AG04450 (cell line): ENCODE measurements around the gene RARB. TPM values are rescaled to one million over a fixed set of nuclear protein-coding genes. Genes with fewer than 3 reads are reported as not detected.

Experiments
- CTCF ChIA-PET: fragments of 300-600, 350-600 bp; formaldehyde crosslinking; extraction: SDS; loops from one replicate; lab custom pipeline; 2022; ENCODE audit warnings: antibody characterized with exemption, inconsistent platforms; lab: Charles Lee
- POLR2A ChIA-PET: fragments of 350-600 bp; formaldehyde crosslinking; extraction: SDS; loops from one replicate; lab custom pipeline; 2021; ENCODE audit warnings: antibody characterized with exemption, inconsistent platforms; lab: Yijun Ruan, JAX
- DNase-seq: peaks from one replicate; pipeline ENCODE4 v3.0.0-alpha.2; 2011; ENCODE audit warnings: low read depth, low spot score
- H3K27ac ChIP-seq: one replicate; pipeline ENCODE4 v1.5.1; 2012; ENCODE audit warnings: low read depth, low read length, control low read depth
- H3K27me3 ChIP-seq: one replicate; pipeline ENCODE4 v1.6.0; 2012; ENCODE audit warnings: low read length; ENCODE audit not compliant: control insufficient read depth, insufficient read depth
- H3K4me3 ChIP-seq: 2 replicates; pipeline ENCODE4 v1.5.1; 2011; ENCODE audit warnings: mild to moderate bottlenecking, low read depth, low read length, control low read depth
- H3K9me3 ChIP-seq: 2 replicates; pipeline ENCODE4 v1.5.1; 2012; ENCODE audit warnings: low read length; ENCODE audit not compliant: control insufficient read depth, insufficient read depth
- CTCF ChIP-seq: IDR thresholded peaks from 2 replicates; pipeline ENCODE4 v1.5.1; 2011; ENCODE audit warnings: low read depth, low read length, control low read depth, inconsistent platforms
- polyA plus RNA-seq: library from polyadenylated mRNA; depleted of rRNA; stranded (reverse); fragments of >200 nt; gene quantifications from 2 replicates; pipeline ENCODE4 v1.2.3, GENCODE V29; 2011

RARB gene
- polyA plus RNA-seq, 1 experiment = 0.51 TPM

DNA sequence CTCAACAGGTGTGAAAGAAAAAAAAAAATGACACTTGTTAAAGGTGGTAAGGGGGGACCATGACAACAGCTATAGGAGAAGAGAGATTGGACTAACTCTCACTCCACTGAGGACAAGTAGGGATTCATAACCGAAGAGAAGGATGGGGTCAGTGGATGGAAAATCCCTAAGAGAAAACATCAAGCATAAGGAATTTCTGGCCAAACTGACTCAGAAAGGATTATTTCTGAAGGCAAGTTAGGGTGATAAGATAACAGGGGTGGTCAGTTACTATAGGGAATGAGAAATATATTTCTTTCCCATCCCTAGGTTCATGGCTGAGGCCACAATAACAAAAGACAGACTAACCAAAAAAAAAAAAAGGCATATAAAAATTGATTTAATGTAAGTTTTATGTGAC, 9.5 kb upstream of the RARB start:
- ChIA-PET POLR2A (no interaction called here), CTCF (no interaction called here)
- Histone ChIP-seq H3K27ac (no peak overlapping the region), H3K4me3 (no peak overlapping the region), H3K27me3 (no peaks in the 10 kb centered on the region), H3K9me3 (no peaks in the 10 kb centered on the region)
- no peak for DNase-seq
- no peak for TF ChIP-seq CTCF

- DNase-seq = no peak
- TF ChIP-seq CTCF = no peak
- H3K27ac ChIP-seq = no peak overlapping the region
- no peaks in the 10 kb centered on the region for H3K27me3 ChIP-seq
- POLR2A ChIA-PET = no interaction called here
- no peaks in the 10 kb centered on the region for H3K9me3 ChIP-seq
- H3K4me3 ChIP-seq = no peak overlapping the region
- CTCF ChIA-PET = interaction anchor here (0.6 kb wide), 1 partner anchor 89 kb away, joined by 3 read pairs; no protein-coding TSS in a partner anchor
These were observed 8.8 kb upstream of the RARB start for GRCh38 chr3:25419251-25419650.

DNA sequence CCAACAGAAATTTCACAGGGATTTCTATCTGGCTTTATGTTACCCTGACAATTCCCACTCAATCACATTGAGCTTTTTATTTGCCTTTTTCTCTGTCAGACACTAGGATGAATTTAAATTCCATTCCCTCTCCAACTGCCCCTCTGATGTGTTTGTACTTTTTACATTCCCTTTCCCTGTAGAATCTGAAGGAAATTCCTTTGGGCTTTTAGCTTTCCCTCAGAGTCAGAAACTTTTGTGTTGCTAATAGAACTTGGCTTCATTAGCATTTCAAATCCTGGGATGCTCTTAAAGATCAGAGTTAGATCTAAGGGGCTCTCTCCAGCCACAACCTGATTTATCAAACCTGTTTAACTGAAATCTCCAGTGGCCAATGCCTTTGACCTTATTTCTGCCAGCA, 7.9 kb upstream of the RARB start:
- TF ChIP-seq CTCF = no peak
- CTCF ChIA-PET = no interaction called here
- POLR2A ChIA-PET = no interaction called here
- Histone ChIP-seq H3K27me3 (no peaks in the 10 kb centered on the region), H3K27ac (no peak overlapping the region), H3K9me3 (no peaks in the 10 kb centered on the region), H3K4me3 (no peak overlapping the region)
- DNase-seq = no peak

DNA sequence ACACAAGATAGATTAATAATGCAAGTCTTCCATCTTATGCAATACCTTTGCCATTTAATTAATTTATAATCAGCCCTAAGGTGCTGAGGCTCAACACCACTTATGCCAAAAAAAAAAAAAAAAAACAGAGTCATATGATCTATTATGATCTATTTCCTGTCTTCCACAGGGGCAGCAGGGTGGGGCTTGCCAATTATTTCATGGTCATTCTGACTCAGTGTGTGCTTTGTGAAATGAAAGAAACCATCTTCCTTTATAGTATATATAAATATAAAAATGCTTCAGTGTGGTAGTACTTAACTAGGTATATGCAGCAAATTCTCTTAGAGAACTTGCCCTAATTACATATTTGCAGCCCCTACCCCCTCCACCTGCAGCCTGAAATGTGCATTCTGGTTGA, 7.2 kb upstream of the RARB start:
- Histone ChIP-seq H3K27me3 (no peaks in the 10 kb centered on the region), H3K4me3 (no peak overlapping the region), H3K9me3 (no peaks in the 10 kb centered on the region), H3K27ac (no peak overlapping the region)
- POLR2A ChIA-PET = no interaction called here
- no peak for TF ChIP-seq CTCF
- CTCF ChIA-PET = no interaction called here
- DNase-seq = no peak

GRCh38 chr3:25421747-25422146, 6.3 kb upstream of the RARB start:
- TF ChIP-seq CTCF = no peak
- no peaks in the 10 kb centered on the region for H3K27me3 ChIP-seq
- POLR2A ChIA-PET = no interaction called here
- H3K9me3 ChIP-seq = no peaks in the 10 kb centered on the region
- no peak overlapping the region for H3K27ac ChIP-seq
- no peak overlapping the region for H3K4me3 ChIP-seq
- CTCF ChIA-PET = no interaction called here
- DNase-seq = no peak
